LNCaP clone FGC (cell line): ENCODE measurements around the gene REXO4.

Experiments used
- DNase-seq: peaks from one replicate; pipeline ENCODE4 v3.0.0-alpha.2; 2011; ENCODE audit warnings: low read depth
- H3K4me3 ChIP-seq: 2 replicates; pipeline ENCODE4 v1.5.1; 2011; ENCODE audit warnings: mild to moderate bottlenecking, low read depth, low read length, control low read depth
- TF ChIP-seq, protein P1 (sequence below): IDR thresholded peaks from 2 replicates; pipeline ENCODE4 v1.5.1; 2012; ENCODE audit warnings: mild to moderate bottlenecking; ENCODE audit not compliant: control insufficient read depth, insufficient read depth; ENCODE audit errors: extremely low read depth

Gene REXO4

DNA sequence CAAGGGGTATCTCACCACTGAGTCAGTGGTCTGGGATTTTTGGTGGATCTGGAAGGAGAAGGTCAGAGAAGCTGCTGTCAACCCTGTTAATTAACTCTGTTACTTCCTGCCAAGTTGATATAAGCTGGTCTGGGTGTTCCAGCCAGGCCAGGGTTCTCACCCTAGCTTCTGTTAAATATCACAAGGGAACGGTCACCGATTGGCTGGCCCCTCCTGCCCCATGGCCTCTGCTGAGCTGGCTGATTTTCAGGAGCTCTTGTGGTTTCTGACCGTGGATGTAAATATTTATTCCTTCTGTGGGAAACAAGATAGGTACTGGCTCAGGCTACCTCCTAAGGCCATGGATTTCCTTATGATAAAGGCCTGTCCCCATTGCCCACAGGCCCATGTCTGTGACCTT, 5.4 kb upstream of the REXO4 start:
- peak; percentile 62 for DNase-seq
- TF ChIP-seq, protein P1, sequence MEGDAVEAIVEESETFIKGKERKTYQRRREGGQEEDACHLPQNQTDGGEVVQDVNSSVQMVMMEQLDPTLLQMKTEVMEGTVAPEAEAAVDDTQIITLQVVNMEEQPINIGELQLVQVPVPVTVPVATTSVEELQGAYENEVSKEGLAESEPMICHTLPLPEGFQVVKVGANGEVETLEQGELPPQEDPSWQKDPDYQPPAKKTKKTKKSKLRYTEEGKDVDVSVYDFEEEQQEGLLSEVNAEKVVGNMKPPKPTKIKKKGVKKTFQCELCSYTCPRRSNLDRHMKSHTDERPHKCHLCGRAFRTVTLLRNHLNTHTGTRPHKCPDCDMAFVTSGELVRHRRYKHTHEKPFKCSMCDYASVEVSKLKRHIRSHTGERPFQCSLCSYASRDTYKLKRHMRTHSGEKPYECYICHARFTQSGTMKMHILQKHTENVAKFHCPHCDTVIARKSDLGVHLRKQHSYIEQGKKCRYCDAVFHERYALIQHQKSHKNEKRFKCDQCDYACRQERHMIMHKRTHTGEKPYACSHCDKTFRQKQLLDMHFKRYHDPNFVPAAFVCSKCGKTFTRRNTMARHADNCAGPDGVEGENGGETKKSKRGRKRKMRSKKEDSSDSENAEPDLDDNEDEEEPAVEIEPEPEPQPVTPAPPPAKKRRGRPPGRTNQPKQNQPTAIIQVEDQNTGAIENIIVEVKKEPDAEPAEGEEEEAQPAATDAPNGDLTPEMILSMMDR, result no peak
- H3K4me3 ChIP-seq, result no peak overlapping the region

DNA sequence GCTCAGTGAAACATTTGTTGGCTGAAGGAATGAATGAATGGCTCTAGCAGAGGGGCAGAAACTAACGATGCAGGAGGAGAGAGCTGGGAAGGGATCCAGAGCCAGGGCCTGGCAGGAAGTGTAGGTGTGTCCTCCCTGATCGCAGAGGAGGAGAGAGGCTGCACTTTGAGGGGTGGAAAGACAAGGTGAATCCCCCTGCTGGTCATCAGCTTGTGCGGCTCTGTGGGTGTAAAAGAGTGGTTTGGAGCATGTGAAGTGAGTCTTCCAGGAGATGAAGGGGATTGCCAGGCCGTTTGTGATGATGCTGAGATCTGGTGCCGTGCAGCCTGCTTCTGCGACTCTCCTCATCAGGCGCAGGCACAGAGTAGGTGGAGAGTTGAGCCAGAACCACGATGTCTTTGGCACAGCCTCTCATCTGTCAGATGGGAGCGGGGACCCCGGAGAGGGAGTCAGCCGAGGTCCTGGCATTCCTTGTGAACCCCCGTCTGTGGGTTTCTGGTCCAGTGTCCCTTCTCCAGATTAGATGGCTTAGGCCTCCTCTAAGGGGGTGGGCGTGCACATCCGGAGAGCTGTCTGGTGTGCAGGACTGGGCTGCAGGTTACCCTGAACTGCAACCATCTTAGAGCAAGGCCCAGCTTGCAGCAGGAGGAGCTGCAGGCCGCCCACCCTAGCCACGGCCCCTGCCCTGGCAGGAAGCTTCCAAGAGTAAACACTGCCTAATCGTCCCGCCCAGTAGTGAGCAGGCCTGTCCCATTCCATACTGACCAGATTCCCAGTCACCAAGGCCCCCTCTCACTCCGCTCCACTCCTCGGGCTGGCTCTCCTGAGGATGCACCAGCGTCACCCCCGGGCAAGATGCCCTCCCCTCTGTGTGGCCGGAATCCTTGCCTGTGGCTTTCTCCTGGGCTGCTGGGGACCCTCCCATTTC, 4.1 kb upstream of the REXO4 start, which contains the start of gene ADAMTS13:
ADAMTS13 (plus strand) TSS at position 753 of the 928 bp plus-strand sequence; CDS start at position 830, 77 bp downstream.
- TF ChIP-seq, protein P1, result no peak
- DNase-seq, result no peak
- H3K4me3 ChIP-seq, result no peak within 1 kb of the TSS

DNA sequence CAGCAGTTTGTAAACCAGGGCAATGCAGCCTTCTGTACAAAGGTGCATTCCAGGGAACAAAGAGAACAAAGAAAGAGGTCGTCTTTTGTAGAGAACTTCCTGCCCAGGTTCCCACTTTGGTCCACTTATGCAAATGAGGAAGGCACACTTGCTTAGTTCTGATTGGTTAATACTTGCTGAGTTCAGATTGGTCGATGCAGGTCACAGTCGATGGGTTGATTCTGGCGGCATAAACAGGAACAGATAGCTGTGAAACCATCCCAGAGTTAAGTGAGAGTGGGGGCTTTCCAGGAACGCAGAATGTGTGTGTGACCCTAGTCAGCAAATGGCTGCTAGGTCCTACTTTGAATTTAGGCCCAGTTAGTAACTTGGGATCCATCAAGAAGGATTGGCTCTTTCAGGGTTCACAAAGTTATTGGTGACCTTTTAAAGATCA, 2.6 kb upstream of the REXO4 start:
- no peak for DNase-seq

DNA sequence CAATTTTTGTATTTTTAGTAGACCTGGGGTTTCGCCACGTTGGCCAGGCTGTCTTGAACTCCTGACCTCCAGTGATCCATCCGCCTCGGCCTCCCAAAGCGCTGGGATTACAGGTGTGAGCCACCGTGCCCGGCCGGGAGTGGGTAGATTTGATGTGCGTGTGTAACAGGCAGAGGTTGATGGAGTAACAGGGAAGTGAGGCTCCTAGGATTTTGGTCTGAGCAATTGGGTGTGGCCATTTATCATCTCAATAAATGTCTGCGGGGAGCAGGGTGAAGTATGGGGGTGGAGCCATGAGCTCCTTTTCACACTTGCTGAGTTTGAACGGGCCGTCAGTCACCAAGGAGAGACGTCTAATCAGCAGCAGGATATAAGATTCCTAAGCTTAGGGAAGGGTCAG, 1.2 kb upstream of the REXO4 start:
- TF ChIP-seq, protein P1, result no peak
- peak overlapping the region; percentile 99; the same call in 1 of the 2 replicates for H3K4me3 ChIP-seq
- DNase-seq, result no peak

More for the DNA sequence above, 2.6 kb upstream of the REXO4 start:
- no peak overlapping the region for H3K4me3 ChIP-seq
- TF ChIP-seq, protein P1, result no peak

DNA sequence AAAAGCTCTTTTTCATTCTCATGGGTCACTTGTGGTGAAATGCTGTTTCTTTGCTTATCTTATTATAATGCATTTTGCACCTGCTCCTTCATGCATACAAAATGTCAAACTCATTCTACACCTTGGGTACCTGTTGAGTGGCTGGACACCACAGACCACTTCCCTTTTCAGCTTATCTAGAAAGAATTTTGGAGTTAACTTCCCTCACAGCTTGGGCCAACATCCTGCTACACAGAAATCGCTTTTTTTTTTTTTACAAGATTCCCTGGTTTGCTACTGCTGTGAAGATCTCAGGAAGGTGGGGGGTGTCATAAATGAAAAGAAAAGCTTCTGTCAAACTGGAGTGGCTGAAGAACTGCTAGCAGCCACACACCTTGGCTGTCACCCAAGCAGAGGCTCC, 2.6 kb downstream of the REXO4 start:
- TF ChIP-seq, protein P1, result no peak
- no peak overlapping the region for H3K4me3 ChIP-seq
- no peak for DNase-seq

DNA sequence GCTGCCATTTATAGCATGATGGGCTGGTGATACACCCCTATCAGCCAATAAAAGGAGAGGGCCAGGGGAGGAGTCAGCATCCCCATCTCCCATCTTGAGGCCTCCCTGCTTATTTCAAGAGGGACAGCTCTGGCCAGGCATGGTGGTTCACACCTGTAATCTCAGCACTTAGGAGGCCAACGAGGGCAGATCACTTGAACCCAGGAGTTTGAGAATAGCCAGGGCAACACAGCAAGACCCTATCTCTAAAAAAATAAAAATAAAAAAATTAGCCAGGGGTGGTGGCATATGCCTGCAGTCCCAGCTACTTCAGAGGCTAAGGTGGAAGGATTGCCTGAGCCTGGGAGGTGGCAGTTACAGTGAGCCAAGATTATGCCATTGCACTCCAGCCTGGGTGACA, 9.8 kb downstream of the REXO4 start:
- TF ChIP-seq, protein P1, result no peak
- DNase-seq, result no peak
- no peak overlapping the region for H3K4me3 ChIP-seq
